OCI-LY7 (cell line): Measurements from ENCODE around the gene COL5A1. TPM values are rescaled to one million over a fixed set of nuclear protein-coding genes. Genes with fewer than 3 reads are reported as not detected.
A peak's percentile ranks its signal among the peaks of the same experiment; 100 is the strongest.

ENCODE experiments used
- BruUV-seq: library from RNA; stranded (reverse); fragments of 400-500 nt; replicated peaks from 2 replicates; lab custom pipeline; 2021; lab: Mats Ljungman, UMichigan
- CTCF ChIA-PET: fragments of 300-600 bp; sonication (Branson Sonifier 250); formaldehyde crosslinking; loops from one replicate; lab custom pipeline; 2022; ENCODE audit warnings: antibody characterized with exemption; ENCODE audit not compliant: unreplicated experiment; lab: Charles Lee
- POLR2A ChIA-PET: fragments of 300-600 bp; sonication (Branson Sonifier 250); formaldehyde crosslinking; loops from one replicate; lab custom pipeline; 2022; ENCODE audit warnings: antibody characterized with exemption; lab: Charles Lee
- DNase-seq: peaks from one replicate; pipeline ENCODE4 v3.0.0-alpha.2; 2015; ENCODE audit warnings: low spot score
- H2AFZ ChIP-seq: fragments of 200-600 bp; sonication (generic), shearing (Covaris generic); 2 replicates; pipeline ENCODE4 v1.6.1; 2014; ENCODE audit warnings: mild to moderate bottlenecking, antibody characterized with exemption, low read length, moderate library complexity
- H3K27ac ChIP-seq: fragments of 200-600 bp; sonication (generic); 2 replicates; pipeline ENCODE4 v1.5.1; 2014; ENCODE audit warnings: mixed run types, low read depth, mild to moderate bottlenecking, moderate library complexity, low read length, inconsistent platforms; ENCODE audit not compliant: poor library complexity, severe bottlenecking
- H3K36me3 ChIP-seq: fragments of 200-600 bp; sonication (generic); 2 replicates; pipeline ENCODE4 v1.6.1; 2014; ENCODE audit warnings: mild to moderate bottlenecking, antibody characterized with exemption, low read length, moderate library complexity, mixed read lengths; ENCODE audit not compliant: insufficient read depth
- H3K4me1 ChIP-seq: fragments of 200-600 bp; sonication (generic); 2 replicates; pipeline ENCODE4 v1.5.1; 2014; ENCODE audit warnings: mild to moderate bottlenecking, low read length; ENCODE audit not compliant: insufficient read depth, poor library complexity, severe bottlenecking
- H3K4me2 ChIP-seq: fragments of 200-600 bp; sonication (generic); 2 replicates; pipeline ENCODE4 v1.6.1; 2014; ENCODE audit warnings: mild to moderate bottlenecking, low read length
- H3K4me3 ChIP-seq: fragments of 200-600 bp; sonication (generic); 2 replicates; pipeline ENCODE4 v1.5.1; 2014; ENCODE audit warnings: mild to moderate bottlenecking, low read depth, low read length; ENCODE audit not compliant: poor library complexity, severe bottlenecking
- H3K79me2 ChIP-seq: fragments of 200-600 bp; sonication (generic); 2 replicates; pipeline ENCODE4 v1.6.1; 2016; ENCODE audit warnings: low read depth, mild to moderate bottlenecking, low read length, moderate library complexity, mixed read lengths; ENCODE audit not compliant: insufficient read depth
- H3K9me2 ChIP-seq: fragments of 200-600 bp; sonication (generic); 2 replicates; pipeline ENCODE4 v1.6.1; 2016; ENCODE audit warnings: mild to moderate bottlenecking, low read length, mixed read lengths; ENCODE audit not compliant: insufficient read depth
- H3K9me3 ChIP-seq: fragments of 200-600 bp; sonication (generic); 2 replicates; pipeline ENCODE4 v1.6.1; 2014; ENCODE audit warnings: mild to moderate bottlenecking, mixed run types, low read length, mixed read lengths
- H4K20me1 ChIP-seq: fragments of 200-600 bp; sonication (generic); 2 replicates; pipeline ENCODE4 v1.6.1; 2014; ENCODE audit warnings: mild to moderate bottlenecking, antibody characterized with exemption, low read length, moderate library complexity, mixed read lengths; ENCODE audit not compliant: insufficient read depth
- CTCF ChIP-seq: fragments of 200-600 bp; sonication (generic); conservative IDR thresholded peaks from 2 replicates; pipeline ENCODE4 v1.5.1; 2014; ENCODE audit warnings: mild to moderate bottlenecking, antibody characterized with exemption, low read length, moderate library complexity, mixed read lengths
- EZH2phosphoT487 ChIP-seq: fragments of 200-600 bp; sonication (generic); IDR thresholded peaks from 2 replicates; pipeline ENCODE4 v1.6.1; 2018; ENCODE audit warnings: low read depth, borderline replicate concordance, mild to moderate bottlenecking, mixed run types, antibody characterized with exemption, low read length, moderate library complexity, mixed read lengths
- intact Hi-C: fragments of 100-400 bp; cut with micrococcal nuclease; formaldehyde crosslinking; loops from one replicate; pipeline ENCODE4 v1.10.0; 2022; ENCODE audit not compliant: unreplicated experiment
- total RNA-seq, 2 experiments: library from RNA; depleted of rRNA in 1 of 2; stranded (reverse); fragments of >200 nt in 1 of 2; shearing (Covaris generic) in 1 of 2; gene quantifications; 2 replicates each; pipeline ENCODE4 v1.2.3, GENCODE V29; 2014 to 2022

COL5A1 gene
- total RNA-seq, 2 experiments from 2014 or later: 12.2 to 28.6 TPM

GRCh38 chr9:134768709-134769351 lies 127.2 kb downstream of the COL5A1 start:
- H3K9me2 ChIP-seq: no peaks in the 10 kb centered on the region
- no peaks in the 10 kb centered on the region for H4K20me1 ChIP-seq
- no peak overlapping the region for H3K27ac ChIP-seq
- peak overlapping the region; percentile 24; the same call in 1 of the 2 replicates for H2AFZ ChIP-seq
- intact Hi-C loops: loop anchor here (5.0 kb wide), 1 partner anchor 163 kb away; no protein-coding TSS in a partner anchor
- TF ChIP-seq CTCF (no peak), EZH2phosphoT487 (no peak)
- CTCF ChIA-PET: no interaction called here
- H3K4me2 ChIP-seq: peak overlapping the region; percentile 70; the same call in 1 of the 2 replicates
- H3K4me3 ChIP-seq: peak overlapping the region; percentile 62
- POLR2A ChIA-PET: no interaction called here
- peaks cover 64% of the 10 kb centered on the region for H3K4me1 ChIP-seq
- DNase-seq: no peak
- no TSS peak for BruUV-seq
- H3K79me2 ChIP-seq: no peaks in the 10 kb centered on the region
- H3K9me3 ChIP-seq: no peaks in the 10 kb centered on the region
- H3K36me3 ChIP-seq: no peaks in the 10 kb centered on the region

GRCh38 chr9:134770972-134771971 lies 129.7 kb downstream of the COL5A1 start:
- Histone ChIP-seq H3K36me3 (no peaks in the 10 kb centered on the region), H3K9me3 (no peaks in the 10 kb centered on the region), H3K9me2 (no peaks in the 10 kb centered on the region), H2AFZ (no peak overlapping the region), H3K4me3 (no peak overlapping the region), H3K27ac (no peak overlapping the region), H3K79me2 (no peaks in the 10 kb centered on the region), H3K4me1 (peaks cover 56% of the 10 kb centered on the region), H4K20me1 (no peaks in the 10 kb centered on the region), H3K4me2 (peak overlapping the region; percentile 22; the same call in 1 of the 2 replicates)
- ChIA-PET POLR2A (no interaction called here), CTCF (interaction anchor here (0.6 kb wide), 1 partner anchor 482 kb away, joined by 3 read pairs; no protein-coding TSS in a partner anchor)
- TF ChIP-seq EZH2phosphoT487 (no peak), CTCF (no peak)
- peak; percentile 62 for DNase-seq
- intact Hi-C loops: no loop called here
- no TSS peak for BruUV-seq
